Neural cell (in vitro differentiated cells): ENCODE measurements around the gene CTNNA2. TPM values are rescaled to one million over a fixed set of nuclear protein-coding genes. Genes with fewer than 3 reads are reported as not detected.

Experiments
- H2AFZ ChIP-seq: fragments of 200-600, 300-800 bp; sonication (generic), shearing (Covaris generic); 2 replicates; pipeline ENCODE4 v1.6.0; 2014; ENCODE audit warnings: low read depth, mild to moderate bottlenecking, antibody characterized with exemption, low read length, moderate library complexity
- H3F3A ChIP-seq: fragments of 200-600 bp; shearing (Covaris generic); 2 replicates; pipeline ENCODE4 v1.6.1; 2016; ENCODE audit warnings: mild to moderate bottlenecking, moderate library complexity, mixed read lengths, antibody characterized with exemption, low read length; ENCODE audit not compliant: insufficient read depth, poor library complexity, severe bottlenecking
- H3K27ac ChIP-seq: fragments of 200-600, 300-800 bp; sonication (generic), shearing (Covaris generic); 2 replicates; pipeline ENCODE4 v1.5.1; 2014; ENCODE audit warnings: mild to moderate bottlenecking, low read length, moderate library complexity
- H3K27me3 ChIP-seq: fragments of 300-800, 200-600 bp; sonication (generic), shearing (Covaris generic); 2 replicates; pipeline ENCODE4 v1.6.0; 2014; ENCODE audit warnings: mild to moderate bottlenecking, low read depth, low read length, moderate library complexity; ENCODE audit not compliant: insufficient read depth
- H3K36me3 ChIP-seq: fragments of 300-800, 200-600 bp; sonication (generic), shearing (Covaris generic); 2 replicates; pipeline ENCODE4 v1.5.1; 2014; ENCODE audit warnings: mild to moderate bottlenecking, antibody characterized with exemption, low read length, moderate library complexity; ENCODE audit not compliant: insufficient read depth
- H3K4me2 ChIP-seq: fragments of 300-800, 200-600 bp; sonication (generic), shearing (Covaris generic); 2 replicates; pipeline ENCODE4 v1.6.0; 2014; ENCODE audit warnings: mild to moderate bottlenecking, low read length
- H3K4me3 ChIP-seq: fragments of 300-800, 200-600 bp; sonication (generic), shearing (Covaris generic); 2 replicates; pipeline ENCODE4 v1.5.1; 2014; ENCODE audit warnings: mild to moderate bottlenecking, low read length, moderate library complexity
- H3K79me2 ChIP-seq: fragments of 200-600 bp; shearing (Covaris generic); replicated peaks from 2 replicates; pipeline ENCODE4 v1.6.0; 2014; ENCODE audit warnings: mild to moderate bottlenecking, low read length, moderate library complexity; ENCODE audit not compliant: insufficient read depth
- H3K9ac ChIP-seq: fragments of 300-800, 200-600 bp; sonication (generic), shearing (Covaris generic); 2 replicates; pipeline ENCODE4 v1.6.1; 2016; ENCODE audit warnings: mild to moderate bottlenecking, low read length, mixed read lengths
- H3K9me2 ChIP-seq: fragments of 200-600 bp; shearing (Covaris generic); 2 replicates; pipeline ENCODE4 v1.6.1; 2016; ENCODE audit warnings: mild to moderate bottlenecking, low read length, mixed read lengths; ENCODE audit not compliant: insufficient read depth
- H3K9me3 ChIP-seq: fragments of 200-600, 300-800 bp; sonication (generic), shearing (Covaris generic); 2 replicates; pipeline ENCODE4 v1.6.1; 2016; ENCODE audit warnings: mild to moderate bottlenecking, mixed run types, low read length, moderate library complexity, mixed read lengths
- H4K20me1 ChIP-seq: fragments of 200-600 bp; shearing (Covaris generic); 2 replicates; pipeline ENCODE4 v1.6.1; 2016; ENCODE audit warnings: mild to moderate bottlenecking, mixed run types; ENCODE audit not compliant: insufficient read depth
- EP300 ChIP-seq: fragments of 450-650 bp; conservative IDR thresholded peaks from 2 replicates; pipeline ENCODE4 v1.6.1; 2014; ENCODE audit warnings: antibody characterized with exemption, mild to moderate bottlenecking, moderate library complexity; ENCODE audit not compliant: poor library complexity, severe bottlenecking
- EZH2 ChIP-seq: fragments of 200-600, 300-800 bp; shearing (Covaris generic), sonication (generic); IDR thresholded peaks from 2 replicates; pipeline ENCODE4 v1.6.1; 2014; ENCODE audit warnings: antibody characterized with exemption, low read length, borderline replicate concordance, mild to moderate bottlenecking; ENCODE audit not compliant: insufficient read depth, poor library complexity, severe bottlenecking
- MXI1 ChIP-seq: fragments of 450-650 bp; conservative IDR thresholded peaks from 2 replicates; pipeline ENCODE4 v1.6.1; 2014; ENCODE audit warnings: antibody characterized with exemption, mild to moderate bottlenecking; ENCODE audit not compliant: poor library complexity, severe bottlenecking
- POLR2AphosphoS5 ChIP-seq: IDR thresholded peaks from 2 replicates; pipeline ENCODE4 v1.6.1; 2012
- RAD21 ChIP-seq: fragments of 450-650 bp; conservative IDR thresholded peaks from 2 replicates; pipeline ENCODE4 v1.6.1; 2014; ENCODE audit warnings: antibody characterized with exemption, mild to moderate bottlenecking, moderate library complexity
- SMC3 ChIP-seq: fragments of 450-650 bp; conservative IDR thresholded peaks from 2 replicates; pipeline ENCODE4 v1.6.1; 2014; ENCODE audit warnings: antibody characterized with exemption, mild to moderate bottlenecking, moderate library complexity; ENCODE audit not compliant: poor library complexity
- TAF1 ChIP-seq: IDR thresholded peaks from 2 replicates; pipeline ENCODE4 v1.6.1; 2012; ENCODE audit warnings: low read depth
- polyA plus RNA-seq: library from polyadenylated mRNA; depleted of rRNA; stranded (reverse); fragments of >200 nt; gene quantifications from 2 replicates; pipeline ENCODE4 v1.2.3, GENCODE V29; 2014
- TF ChIP-seq, protein P1 (sequence below): IDR thresholded peaks from 2 replicates; pipeline ENCODE4 v1.6.1; 2012; ENCODE audit warnings: borderline replicate concordance
- TF ChIP-seq, protein P2 (sequence below): fragments of 450-650 bp; IDR thresholded peaks from 2 replicates; pipeline ENCODE4 v1.5.1; 2014; ENCODE audit warnings: antibody characterized with exemption, mild to moderate bottlenecking, moderate library complexity; ENCODE audit not compliant: poor library complexity, severe bottlenecking

CTNNA2 gene
- polyA plus RNA-seq, 1 donor from 2014 or later: 194 TPM

DNA sequence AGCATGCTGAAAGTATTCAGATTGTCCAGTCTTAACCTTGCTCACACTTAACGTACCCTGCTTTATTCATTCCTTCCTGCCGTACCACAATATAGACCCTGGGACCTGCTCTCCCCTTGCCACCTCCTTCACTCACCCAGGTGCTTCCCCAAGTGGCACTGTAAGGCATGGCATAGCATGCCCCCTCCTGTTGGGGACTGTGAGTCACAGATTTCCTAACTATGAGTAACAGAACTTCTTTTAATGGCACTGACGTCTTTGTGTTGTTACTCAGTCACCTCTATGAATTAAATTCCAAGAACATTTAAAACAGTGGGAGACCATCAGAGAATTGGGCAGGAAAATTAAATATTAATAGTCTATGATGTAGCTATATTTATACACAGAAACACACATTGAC is 117.2 kb downstream of the CTNNA2 start:
- Histone ChIP-seq H3K79me2 (no peaks in the 10 kb centered on the region), H3K9me3 (no peaks in the 10 kb centered on the region), H3F3A (no peaks in the 10 kb centered on the region), H3K27me3 (no peaks in the 10 kb centered on the region), H3K9ac (no peak overlapping the region), H3K4me3 (no peak overlapping the region), H4K20me1 (no peaks in the 10 kb centered on the region), H3K4me2 (no peak overlapping the region), H3K9me2 (no peaks in the 10 kb centered on the region), H2AFZ (no peak overlapping the region), H3K27ac (no peak overlapping the region), H3K36me3 (no peaks in the 10 kb centered on the region)
- no peak for TF ChIP-seq POLR2AphosphoS5
- no peak for TF ChIP-seq MXI1
- no peak for TF ChIP-seq EZH2
- TF ChIP-seq RAD21: no peak
- TF ChIP-seq TAF1: no peak
- no peak for TF ChIP-seq EP300
- TF ChIP-seq, protein P1, sequence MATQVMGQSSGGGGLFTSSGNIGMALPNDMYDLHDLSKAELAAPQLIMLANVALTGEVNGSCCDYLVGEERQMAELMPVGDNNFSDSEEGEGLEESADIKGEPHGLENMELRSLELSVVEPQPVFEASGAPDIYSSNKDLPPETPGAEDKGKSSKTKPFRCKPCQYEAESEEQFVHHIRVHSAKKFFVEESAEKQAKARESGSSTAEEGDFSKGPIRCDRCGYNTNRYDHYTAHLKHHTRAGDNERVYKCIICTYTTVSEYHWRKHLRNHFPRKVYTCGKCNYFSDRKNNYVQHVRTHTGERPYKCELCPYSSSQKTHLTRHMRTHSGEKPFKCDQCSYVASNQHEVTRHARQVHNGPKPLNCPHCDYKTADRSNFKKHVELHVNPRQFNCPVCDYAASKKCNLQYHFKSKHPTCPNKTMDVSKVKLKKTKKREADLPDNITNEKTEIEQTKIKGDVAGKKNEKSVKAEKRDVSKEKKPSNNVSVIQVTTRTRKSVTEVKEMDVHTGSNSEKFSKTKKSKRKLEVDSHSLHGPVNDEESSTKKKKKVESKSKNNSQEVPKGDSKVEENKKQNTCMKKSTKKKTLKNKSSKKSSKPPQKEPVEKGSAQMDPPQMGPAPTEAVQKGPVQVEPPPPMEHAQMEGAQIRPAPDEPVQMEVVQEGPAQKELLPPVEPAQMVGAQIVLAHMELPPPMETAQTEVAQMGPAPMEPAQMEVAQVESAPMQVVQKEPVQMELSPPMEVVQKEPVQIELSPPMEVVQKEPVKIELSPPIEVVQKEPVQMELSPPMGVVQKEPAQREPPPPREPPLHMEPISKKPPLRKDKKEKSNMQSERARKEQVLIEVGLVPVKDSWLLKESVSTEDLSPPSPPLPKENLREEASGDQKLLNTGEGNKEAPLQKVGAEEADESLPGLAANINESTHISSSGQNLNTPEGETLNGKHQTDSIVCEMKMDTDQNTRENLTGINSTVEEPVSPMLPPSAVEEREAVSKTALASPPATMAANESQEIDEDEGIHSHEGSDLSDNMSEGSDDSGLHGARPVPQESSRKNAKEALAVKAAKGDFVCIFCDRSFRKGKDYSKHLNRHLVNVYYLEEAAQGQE: no peak
- no peak for TF ChIP-seq SMC3
- TF ChIP-seq, protein P2, sequence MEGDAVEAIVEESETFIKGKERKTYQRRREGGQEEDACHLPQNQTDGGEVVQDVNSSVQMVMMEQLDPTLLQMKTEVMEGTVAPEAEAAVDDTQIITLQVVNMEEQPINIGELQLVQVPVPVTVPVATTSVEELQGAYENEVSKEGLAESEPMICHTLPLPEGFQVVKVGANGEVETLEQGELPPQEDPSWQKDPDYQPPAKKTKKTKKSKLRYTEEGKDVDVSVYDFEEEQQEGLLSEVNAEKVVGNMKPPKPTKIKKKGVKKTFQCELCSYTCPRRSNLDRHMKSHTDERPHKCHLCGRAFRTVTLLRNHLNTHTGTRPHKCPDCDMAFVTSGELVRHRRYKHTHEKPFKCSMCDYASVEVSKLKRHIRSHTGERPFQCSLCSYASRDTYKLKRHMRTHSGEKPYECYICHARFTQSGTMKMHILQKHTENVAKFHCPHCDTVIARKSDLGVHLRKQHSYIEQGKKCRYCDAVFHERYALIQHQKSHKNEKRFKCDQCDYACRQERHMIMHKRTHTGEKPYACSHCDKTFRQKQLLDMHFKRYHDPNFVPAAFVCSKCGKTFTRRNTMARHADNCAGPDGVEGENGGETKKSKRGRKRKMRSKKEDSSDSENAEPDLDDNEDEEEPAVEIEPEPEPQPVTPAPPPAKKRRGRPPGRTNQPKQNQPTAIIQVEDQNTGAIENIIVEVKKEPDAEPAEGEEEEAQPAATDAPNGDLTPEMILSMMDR: no peak

DNA sequence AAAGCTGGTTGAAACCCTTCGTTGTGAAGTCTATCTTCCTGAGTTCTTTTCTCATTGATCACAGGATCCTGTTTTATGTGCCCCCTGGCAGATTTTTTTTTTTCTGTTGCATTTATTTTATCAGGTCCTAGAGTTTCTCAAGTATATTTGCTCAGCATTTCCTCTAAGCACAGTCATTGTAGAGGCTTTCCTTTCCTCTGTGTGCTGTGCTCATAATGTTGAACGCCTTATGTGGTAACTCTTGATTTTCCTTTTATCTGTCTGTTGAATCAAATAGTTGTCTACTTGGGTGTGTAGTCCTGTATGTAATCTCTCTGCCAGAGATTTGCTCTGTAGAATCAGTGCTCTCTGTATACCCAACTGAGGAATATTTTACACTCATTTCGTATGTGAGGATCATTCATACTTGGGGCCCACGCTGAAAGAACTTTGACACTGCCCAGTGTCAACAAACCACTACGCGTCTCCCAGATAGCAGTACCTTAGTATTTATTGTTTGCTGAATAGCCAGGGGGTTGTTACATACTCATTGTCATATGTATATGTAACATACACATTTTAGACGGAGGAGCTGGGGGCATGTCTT is 118.2 kb downstream of the CTNNA2 start:
- Histone ChIP-seq H3K4me2 (no peak overlapping the region), H3K79me2 (no peaks in the 10 kb centered on the region), H2AFZ (no peak overlapping the region), H4K20me1 (no peaks in the 10 kb centered on the region), H3K9me3 (no peaks in the 10 kb centered on the region), H3K9ac (no peak overlapping the region), H3K27ac (no peak overlapping the region), H3K4me3 (no peak overlapping the region), H3K27me3 (no peaks in the 10 kb centered on the region), H3F3A (no peaks in the 10 kb centered on the region), H3K36me3 (no peaks in the 10 kb centered on the region), H3K9me2 (no peaks in the 10 kb centered on the region)
- TF ChIP-seq, protein P2: no peak
- TF ChIP-seq POLR2AphosphoS5 (no peak), RAD21 (no peak), MXI1 (no peak), EZH2 (no peak), TAF1 (no peak), SMC3 (no peak), EP300 (no peak)
- TF ChIP-seq, protein P1: no peak
